GM20431 (cell line): Measurements from ENCODE around the gene USP54.
"Not testable (repeated sequence)": the region's sequence is repeated elsewhere in the genome, so short reads cannot be mapped to it uniquely, and the experiment has no call there.

Experiments used
- in situ Hi-C: fragments of 300-500 bp; cut with MseI, MboI; formaldehyde crosslinking; loops from one replicate; pipeline ENCODE4 v1.15.0; 2020; ENCODE audit warnings: low sequenced_read_pairs; ENCODE audit not compliant: unreplicated experiment

Gene USP54, protein sequence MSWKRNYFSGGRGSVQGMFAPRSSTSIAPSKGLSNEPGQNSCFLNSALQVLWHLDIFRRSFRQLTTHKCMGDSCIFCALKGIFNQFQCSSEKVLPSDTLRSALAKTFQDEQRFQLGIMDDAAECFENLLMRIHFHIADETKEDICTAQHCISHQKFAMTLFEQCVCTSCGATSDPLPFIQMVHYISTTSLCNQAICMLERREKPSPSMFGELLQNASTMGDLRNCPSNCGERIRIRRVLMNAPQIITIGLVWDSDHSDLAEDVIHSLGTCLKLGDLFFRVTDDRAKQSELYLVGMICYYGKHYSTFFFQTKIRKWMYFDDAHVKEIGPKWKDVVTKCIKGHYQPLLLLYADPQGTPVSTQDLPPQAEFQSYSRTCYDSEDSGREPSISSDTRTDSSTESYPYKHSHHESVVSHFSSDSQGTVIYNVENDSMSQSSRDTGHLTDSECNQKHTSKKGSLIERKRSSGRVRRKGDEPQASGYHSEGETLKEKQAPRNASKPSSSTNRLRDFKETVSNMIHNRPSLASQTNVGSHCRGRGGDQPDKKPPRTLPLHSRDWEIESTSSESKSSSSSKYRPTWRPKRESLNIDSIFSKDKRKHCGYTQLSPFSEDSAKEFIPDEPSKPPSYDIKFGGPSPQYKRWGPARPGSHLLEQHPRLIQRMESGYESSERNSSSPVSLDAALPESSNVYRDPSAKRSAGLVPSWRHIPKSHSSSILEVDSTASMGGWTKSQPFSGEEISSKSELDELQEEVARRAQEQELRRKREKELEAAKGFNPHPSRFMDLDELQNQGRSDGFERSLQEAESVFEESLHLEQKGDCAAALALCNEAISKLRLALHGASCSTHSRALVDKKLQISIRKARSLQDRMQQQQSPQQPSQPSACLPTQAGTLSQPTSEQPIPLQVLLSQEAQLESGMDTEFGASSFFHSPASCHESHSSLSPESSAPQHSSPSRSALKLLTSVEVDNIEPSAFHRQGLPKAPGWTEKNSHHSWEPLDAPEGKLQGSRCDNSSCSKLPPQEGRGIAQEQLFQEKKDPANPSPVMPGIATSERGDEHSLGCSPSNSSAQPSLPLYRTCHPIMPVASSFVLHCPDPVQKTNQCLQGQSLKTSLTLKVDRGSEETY (N-terminal part only)

DNA sequence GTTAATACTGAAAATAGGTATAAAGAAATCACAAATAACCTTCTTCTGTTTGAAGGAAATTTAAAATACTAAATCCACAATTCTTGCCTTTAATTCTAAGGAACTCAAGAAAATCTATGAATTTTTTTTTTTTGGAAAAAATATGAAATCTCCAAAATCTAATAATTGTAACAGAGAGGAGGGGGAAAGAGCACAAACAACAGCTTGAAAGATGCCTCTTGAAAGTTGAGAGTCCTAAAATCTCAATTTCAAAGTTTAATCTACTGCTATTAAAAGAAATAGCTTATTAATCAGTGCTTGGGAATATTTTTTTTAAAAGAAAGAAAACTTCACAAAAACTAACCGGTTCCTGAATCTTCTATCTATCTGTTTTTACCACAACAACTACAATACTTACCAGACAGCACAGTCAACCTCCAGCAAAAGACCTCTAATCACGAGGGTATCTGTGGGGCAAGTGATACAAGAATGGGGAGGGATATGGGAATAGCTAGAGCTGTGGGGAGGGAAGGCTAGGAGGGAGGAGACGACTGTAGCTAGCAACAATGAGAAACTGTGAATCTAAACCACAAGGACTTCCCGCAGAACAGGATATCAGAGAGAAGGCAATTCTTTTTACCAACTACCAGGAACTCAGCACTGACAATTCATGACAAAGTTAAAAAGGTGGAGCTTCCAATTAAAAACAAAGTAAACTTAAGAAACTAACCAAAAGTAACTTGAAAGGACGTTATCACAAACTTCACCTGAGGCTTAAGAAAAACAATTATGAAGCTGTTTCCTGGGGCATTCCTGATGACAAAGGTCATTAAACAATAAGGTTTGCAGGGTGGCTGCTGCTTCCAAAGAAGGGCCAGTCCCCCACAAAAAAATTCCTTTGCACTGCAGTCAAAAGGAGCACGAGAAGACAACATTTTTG, at the start of gene USP54:
Gene USP54, minus strand, starts transcription at position 462 of the 919 bp plus-strand sequence. CDS start 15,684 bp downstream, outside the sequence.
- in situ Hi-C loops = no loop called here

DNA sequence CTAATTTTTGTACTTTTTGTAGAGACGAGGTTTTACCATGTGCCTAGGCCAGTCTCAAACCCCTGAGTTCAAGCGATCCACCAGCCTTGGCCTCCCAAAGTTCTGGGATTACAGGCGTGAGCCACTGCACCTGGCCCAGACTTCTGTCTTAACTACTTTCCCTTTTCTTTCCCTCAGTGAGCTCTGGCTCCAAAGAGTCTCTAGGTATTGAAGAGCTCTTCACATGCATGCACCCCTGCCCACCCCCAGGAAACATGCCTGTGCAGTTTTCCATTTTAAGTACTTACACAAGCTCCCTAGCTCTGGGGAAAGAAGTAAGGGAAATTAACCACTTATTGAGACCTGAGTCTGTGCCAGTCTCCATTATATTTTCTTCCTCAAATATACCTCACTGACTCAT, 48.1 kb upstream of the USP54 start:
- in situ Hi-C loops = no loop called here

DNA sequence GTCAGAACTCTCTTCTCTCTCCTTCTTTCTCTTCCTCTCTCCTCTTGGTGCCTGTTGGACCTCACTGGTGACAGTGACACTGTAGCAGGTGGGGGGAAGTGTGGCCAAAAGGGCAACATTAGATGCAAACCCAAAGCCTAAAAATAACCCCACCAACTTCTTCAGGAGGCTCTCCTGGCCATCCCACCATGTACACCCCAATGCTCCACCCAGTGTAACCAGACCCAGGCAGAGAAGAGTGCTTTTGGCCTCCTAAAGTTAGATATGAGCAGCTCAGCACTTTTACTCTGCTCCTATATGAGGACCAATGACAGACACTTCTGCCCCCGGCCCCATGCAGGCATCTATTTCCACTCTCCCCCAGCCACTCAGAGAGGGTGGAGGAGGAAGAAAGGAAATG, 44.6 kb upstream of the USP54 start:
- in situ Hi-C loops = no loop called here

DNA sequence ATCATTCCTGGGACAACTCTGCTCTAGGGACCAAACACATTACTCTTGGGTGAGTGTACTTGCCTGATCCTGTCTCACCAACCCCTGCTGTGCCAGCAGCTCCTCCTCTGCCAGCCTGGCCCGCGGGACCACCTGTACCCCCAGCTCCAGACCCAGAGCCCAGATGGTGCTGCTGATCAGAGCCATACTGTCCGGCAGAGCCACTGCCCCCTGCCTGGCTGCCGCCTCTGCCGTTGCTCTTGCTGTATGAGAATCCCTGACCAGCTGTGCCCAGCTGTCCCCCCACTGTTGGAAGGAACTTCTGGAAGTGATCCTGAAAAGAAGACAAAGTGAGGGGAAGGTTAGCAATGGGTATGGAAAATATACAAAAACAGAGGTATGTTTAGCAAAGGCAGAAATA, 43.3 kb upstream of the USP54 start:
- in situ Hi-C loops = no loop called here

DNA sequence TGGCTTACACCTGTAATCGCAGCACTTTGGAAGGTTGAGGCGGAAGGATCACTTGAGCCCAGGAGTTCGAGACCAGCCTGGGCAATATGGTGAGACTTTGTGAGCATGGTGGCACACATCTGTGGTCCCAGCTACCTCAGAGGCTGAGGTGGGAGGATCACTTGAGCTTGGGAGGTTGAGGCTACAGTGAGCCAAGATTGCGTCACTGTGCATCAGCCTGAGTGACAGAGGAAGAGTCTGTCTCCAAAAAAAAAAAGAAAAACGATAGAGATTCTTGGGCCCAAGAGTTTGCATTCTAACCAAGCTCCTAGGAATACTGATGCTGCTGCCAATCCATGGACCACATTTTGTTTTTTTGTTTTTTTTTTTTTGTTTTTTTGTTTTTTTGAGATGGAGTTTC, 38.0 kb upstream of the USP54 start:
- in situ Hi-C loops = no loop called here

DNA sequence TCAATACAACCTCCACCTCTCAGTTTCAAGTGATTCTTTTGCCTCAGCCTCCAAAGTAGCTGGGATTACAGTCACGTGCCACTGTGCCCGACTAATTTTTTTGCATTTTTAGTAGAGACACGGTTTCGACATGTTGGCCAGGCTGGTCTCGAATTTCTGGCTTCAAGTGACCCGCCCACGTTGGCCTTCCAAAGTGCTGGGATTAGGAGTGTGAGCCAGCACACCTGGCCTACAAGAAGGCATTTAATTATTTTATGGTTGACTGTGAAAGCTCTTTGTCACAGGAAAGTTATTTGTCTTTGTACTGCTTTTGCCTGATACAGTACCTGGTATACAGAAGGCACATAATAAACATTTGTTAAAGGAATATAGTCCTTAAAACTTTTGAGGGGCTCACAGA, 37.3 kb upstream of the USP54 start:
- in situ Hi-C loops = no loop called here

DNA sequence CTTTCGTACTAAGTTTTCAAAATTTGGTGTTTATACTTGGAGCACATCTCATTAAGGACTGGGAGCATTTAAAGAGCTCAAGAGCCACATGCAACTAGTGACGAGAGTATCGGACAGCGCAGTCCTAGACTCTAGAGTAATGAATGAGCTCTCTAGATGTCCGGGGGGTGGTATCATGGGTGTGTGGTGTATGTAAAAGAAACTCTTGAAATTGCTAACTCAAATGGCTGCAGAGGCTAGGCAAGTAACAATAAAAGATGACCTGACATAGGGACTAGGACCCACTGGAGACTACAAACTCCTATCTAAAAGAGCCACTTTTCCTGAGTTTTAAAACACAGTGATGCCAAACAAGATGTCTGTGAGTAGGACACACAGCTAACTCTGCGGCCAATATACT, 36.2 kb upstream of the USP54 start:
- in situ Hi-C loops = no loop called here

DNA sequence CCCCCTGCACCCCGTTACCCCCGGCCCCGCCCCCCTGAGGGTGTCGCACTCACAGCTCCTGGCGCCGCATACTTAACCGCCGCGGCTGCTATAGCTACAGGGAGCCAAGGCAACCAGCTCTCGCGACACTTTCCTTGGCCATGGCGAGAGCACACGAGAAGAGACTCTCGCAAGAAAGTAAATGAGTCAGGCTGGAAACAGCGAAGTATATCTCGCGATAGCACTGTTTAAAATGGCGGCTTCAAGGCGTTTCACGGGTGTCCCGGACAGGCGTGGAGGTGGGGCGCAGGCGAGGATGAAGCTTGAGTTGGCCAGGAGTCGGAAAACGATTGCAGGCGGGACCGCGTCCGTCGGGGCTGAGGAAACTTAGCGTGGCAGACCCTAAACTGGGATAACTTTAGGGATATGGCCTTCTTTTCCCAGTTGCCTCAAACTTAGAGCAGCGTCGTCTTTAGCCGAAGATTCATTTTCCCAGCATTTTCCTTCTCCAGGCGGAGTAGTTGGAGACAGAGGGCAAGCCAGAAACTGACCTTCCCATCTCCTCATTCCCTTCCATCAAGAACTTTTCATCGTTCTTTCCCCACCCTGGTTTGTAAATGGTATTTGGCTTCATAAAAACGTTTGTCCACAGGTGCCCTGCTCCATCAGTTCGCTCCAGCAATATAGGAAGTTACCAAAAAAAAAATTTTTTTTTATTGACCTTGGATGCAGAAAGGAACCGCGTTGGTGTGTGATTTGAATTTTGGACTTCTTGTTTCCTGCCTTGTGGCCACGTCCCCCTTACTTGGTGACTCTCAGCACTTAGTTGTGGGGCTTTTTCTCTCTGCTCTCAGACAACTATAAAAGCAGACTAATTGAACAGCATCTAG, 35.0 kb upstream of the USP54 start:
- in situ Hi-C loops = no loop called here

DNA sequence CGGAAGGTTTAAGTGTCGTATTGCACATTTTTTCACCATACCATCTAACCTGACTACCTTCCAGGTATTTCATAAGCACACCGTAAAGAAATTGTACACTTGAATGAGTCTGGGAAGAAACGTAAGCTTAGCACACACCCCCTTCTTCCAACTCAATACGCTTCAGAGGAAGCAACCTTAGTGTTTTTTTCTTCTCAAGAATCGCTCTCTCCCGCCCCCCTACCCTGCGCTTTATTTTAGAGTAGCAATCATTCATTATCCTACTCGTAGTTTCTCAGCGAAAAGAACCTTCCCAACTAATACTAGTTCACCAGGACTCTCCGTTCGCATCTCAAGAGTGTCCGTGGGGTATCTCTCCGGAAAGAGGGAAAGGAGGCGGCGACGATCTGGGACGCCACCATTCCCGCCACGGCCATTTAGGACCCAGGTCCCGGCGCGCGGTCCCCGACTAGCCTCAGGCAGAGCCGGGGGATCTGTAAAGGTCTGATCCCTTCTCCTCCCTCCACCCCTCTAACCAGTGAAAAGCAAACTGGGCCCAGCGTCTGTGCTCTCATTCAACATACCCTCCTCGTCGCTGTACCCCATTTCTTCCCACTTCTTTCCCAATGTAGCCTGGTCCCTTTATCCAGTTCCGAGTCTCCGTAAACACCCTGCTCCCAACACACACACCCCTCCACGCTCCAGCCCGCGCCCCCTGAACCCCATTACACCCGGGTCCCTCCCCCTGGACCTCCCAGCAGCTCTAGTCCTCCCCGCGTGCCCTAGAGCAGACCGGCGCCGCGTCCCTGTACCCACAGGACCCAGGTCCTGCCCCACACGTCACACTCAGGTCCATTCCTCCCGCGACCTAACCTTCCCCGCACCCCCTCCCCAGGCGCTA, 34.1 kb upstream of the USP54 start:
- in situ Hi-C loops = no loop called here

DNA sequence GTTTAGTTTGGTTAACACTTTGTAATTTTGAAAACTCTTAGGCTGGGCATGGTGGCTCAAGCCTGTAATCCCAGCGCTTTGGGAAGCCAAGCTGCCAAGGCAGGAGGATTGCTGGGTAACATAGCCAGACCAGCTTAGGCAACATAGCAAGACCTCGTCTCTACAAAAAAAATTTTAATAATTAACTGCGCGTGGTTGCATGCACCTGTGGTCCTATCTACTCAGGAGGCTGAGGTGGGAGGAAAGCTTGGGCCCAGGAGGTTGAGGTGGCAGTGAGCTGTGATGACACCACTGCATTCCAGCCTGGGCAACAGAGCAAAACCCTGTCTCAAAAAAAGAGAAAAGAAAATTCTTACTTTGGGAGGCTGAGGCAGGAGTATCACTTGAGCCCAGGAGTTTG, 31.9 kb upstream of the USP54 start:
- in situ Hi-C loops = no loop called here

DNA sequence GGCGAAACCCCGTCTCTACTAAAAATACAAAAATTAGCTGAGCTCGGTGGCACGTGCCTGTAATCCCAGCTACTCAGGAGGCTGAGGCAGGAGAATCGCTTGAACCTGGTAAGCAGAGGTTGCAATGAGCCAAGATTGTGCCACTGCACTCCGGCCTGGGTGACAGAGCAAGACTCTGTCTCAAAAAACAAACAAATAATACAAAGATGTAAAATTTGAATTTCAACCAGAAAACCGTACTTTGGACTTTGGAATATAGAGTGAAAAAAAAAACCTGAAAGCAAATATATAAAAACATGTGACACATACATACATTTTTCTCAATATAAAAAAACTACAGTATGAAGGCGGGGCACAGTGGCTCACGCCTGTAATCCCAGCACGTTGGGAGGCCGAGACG, 29.8 kb upstream of the USP54 start:
- in situ Hi-C loops = not testable (repeated sequence)

DNA sequence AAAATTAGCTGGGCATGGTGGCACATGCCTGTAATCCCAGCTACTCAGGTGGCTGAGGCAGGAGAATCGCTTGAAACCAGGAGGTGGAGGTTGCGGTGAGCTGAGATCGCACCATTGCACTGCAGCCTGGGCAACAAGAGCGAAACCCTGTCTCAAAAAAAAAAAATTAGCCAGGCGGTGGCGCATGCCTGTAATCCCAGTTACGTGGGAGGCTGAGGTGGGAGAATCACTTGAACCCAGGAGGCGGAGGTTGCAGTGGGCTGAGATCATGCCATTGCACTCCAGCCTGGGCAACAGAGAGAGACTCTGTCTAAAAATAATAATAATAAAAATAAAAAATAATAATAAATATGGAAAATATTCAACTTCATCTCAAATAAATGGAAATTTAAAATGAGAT, 26.0 kb upstream of the USP54 start:
- in situ Hi-C loops = not testable (repeated sequence)

DNA sequence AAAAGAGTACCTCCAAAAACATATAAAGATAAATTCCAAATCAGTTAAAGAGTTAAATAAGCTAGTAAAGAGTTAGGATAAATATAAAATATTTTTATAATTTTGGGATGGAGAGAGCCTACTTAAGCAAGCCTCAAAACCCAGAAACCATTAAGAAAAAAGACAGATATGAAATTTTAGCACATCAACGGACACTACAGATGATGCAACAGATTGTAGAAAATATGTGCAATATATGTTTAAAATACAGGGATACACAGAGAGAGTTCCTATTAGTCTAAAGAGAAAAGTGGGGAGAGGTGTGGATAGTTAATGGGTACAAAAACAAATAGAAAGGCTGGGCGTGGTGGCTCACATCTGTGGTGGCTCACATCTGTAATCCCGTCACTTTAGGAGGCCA, 23.6 kb upstream of the USP54 start:
- in situ Hi-C loops = no loop called here

DNA sequence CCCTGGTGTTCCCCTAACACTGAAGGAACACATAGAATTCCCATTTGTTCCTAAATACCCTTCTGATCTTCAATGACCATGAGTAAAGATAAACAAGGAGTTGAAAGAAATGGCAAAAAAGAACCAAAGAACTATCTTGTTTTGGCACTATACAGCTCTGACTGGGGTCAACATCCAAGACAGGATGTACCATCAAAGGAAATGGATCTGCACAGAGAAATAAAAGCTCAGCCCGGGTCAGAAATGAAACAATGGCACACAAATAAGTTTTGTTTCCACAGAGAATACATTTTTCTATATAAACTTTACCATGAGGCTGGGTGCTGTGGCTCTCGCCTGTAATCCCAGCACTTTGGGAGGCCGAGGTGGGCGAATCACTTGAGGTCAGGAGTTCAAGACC, 18.0 kb upstream of the USP54 start:
- in situ Hi-C loops = no loop called here

DNA sequence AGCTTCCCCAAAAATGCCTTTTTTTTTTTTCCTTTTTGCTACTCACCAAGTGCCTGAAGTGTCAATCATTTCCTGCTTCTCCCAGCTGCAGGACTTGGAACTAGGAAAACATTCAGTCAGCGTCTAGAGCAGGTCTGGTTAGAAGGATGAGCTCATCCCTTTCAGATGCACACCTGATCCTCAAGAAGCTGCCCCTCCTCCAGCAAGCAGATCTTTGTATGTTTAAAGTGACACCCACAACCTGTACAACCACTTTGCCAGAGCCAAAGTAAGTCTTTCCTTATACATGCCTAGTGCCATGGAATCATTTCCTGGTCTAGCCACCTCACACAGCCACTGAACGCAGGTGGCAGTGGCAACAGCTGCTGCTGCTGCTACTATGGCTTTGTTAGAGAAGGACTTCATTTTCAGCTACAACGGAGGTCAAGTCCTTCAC, 10.4 kb upstream of the USP54 start:
- in situ Hi-C loops = no loop called here

DNA sequence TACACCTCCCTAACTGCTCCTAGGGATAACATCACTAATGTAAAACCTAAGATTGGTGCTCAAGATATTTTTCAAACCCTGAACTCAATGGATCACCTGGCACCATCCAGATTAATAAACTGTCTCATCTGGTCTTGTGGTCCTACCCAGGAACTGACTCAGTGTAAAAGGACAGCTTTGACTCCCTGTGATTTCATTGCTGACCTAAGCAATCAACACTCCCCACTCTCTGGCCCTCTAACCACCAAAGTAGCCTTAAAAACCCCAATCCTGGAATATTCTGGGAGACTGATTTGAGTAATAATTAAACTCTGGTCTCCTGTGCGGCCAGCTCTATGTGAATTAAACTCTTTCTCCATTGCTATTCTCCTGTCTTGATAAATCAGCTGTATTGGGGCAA, 6.2 kb upstream of the USP54 start:
- in situ Hi-C loops = no loop called here

DNA sequence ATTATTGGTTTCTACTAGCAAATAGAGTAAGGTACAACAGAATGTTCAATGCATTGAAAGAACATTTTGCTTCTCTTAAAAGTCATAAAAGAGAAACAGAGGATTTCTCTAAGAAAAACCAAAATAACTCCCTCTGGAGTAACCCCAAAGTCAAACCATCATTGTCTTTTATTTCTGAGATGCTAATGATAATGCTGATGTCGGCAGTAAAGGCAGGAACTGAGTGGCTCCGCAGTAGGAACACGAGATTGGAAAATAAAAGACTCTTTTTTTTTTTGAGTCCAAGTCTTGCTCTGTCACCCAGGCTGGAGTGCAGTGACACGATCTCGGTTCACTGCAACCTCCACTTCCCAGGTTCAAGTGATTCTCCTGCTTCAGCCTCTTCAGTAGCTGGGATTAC, 2.7 kb upstream of the USP54 start:
- in situ Hi-C loops = no loop called here

DNA sequence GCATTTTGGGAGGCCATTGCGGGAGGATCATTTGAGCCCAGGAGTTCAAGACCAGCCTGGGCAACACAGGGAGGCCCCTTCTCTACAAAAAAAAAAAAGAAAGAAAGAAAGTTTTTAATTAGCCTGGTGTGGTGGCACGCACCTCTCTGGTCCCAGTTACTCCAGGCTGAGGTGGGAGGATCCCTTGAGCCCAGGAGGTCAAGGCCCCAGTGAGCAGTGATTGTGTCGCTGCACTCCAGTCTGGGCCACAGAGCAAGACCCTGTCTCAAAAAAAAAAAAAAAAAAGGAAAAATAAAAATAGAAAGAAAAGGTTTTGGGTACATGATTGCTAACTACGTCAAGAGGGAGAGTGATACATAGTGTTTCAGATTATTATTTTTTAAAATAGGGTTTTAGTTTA, 2.0 kb upstream of the USP54 start:
- in situ Hi-C loops = no loop called here
